NCI-H460 (cell line): Measurements from ENCODE around the gene LDLRAD4. TPM values are rescaled to one million over a fixed set of nuclear protein-coding genes. Genes with fewer than 3 reads are reported as not detected.

Experiments
- DNase-seq: peaks from one replicate; pipeline ENCODE4 v3.0.0-alpha.2; 2016; ENCODE audit warnings: low read depth; ENCODE audit errors: extremely low read depth
- total RNA-seq: library from RNA; depleted of rRNA; stranded (reverse); fragments of >200 nt; shearing (Covaris generic); gene quantifications from 2 replicates; pipeline ENCODE4 v1.2.3, GENCODE V29; 2014

LDLRAD4 gene
- total RNA-seq, 1 experiment from 2014 or later: not detected

GRCh38 chr18:13300029-13300428 is 81.5 kb downstream of the LDLRAD4 start:
- no peak for DNase-seq

- no peak for DNase-seq
Measured at GRCh38 chr18:13300796-13301195, 82.2 kb downstream of the LDLRAD4 start.

GRCh38 chr18:13302040-13302439 is 83.5 kb downstream of the LDLRAD4 start:
- DNase-seq: no peak

- no peak for DNase-seq
Measured at GRCh38 chr18:13302457-13303225, 84.1 kb downstream of the LDLRAD4 start.

- no peak for DNase-seq
Measured at GRCh38 chr18:13303756-13304364, 85.3 kb downstream of the LDLRAD4 start.

- no peak for DNase-seq
Measured at GRCh38 chr18:13305301-13305700, 86.7 kb downstream of the LDLRAD4 start.

GRCh38 chr18:13306583-13306982 is 88.0 kb downstream of the LDLRAD4 start:
- DNase-seq: no peak

GRCh38 chr18:13308369-13308768 is 89.8 kb downstream of the LDLRAD4 start:
- DNase-seq: no peak

- no peak for DNase-seq
Measured at GRCh38 chr18:13309031-13309747, 90.6 kb downstream of the LDLRAD4 start.

- no peak for DNase-seq
Measured at GRCh38 chr18:13309748-13310670, 91.4 kb downstream of the LDLRAD4 start.

GRCh38 chr18:13311193-13311592 is 92.6 kb downstream of the LDLRAD4 start:
- DNase-seq: no peak

- no peak for DNase-seq
Measured at GRCh38 chr18:13312515-13312914, 94.0 kb downstream of the LDLRAD4 start.

- DNase-seq: no peak
Measured at GRCh38 chr18:13313006-13313686, 94.6 kb downstream of the LDLRAD4 start.

- no peak for DNase-seq
Measured at GRCh38 chr18:13315000-13315399, 96.4 kb downstream of the LDLRAD4 start.

GRCh38 chr18:13316063-13316462 is 97.5 kb downstream of the LDLRAD4 start:
- no peak for DNase-seq

GRCh38 chr18:13317801-13318200 is 99.2 kb downstream of the LDLRAD4 start:
- DNase-seq: no peak

- no peak for DNase-seq
Measured at GRCh38 chr18:13318731-13319501, 100.4 kb downstream of the LDLRAD4 start.

GRCh38 chr18:13319629-13320028 is 101.1 kb downstream of the LDLRAD4 start:
- no peak for DNase-seq

- DNase-seq: no peak
Measured at GRCh38 chr18:13320096-13320495, 101.5 kb downstream of the LDLRAD4 start.
